ENCODE data around the gene DNM3.

DNA sequence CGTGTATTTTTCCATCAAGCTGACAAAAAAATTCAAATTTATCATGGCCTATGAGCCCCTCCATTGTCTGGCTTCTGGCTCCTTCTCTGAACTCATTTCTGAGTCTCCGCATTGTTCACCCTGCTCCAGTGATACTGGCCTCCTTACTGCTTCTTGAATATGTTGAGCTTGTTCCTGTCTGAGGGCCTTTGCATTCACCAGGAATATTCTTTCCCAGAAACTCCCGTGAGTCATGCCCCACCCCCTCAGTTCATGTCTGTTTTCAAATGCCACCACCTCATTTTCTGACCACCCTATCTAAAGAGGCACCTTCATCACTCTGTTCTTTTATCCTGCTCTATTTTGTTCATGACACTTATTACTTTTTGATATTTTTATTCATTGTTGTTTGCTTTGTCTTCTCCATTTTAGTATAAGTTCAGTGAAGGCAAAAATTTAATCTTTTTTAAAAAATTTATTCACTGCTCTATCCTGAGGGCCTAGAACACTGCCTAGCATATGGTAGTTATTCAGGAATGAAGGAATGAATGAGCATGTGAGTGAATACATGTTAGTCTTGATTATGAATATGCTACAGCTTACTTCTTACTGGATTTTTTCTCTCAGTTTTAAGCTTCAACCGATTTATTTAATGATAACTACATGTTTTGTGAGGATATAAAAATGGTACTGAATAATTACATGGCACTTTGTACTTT lies 438.8 kb downstream of the DNM3 start:
- no peak for TF ChIP-seq TAF1 (IDR thresholded peaks at IDR 0.05; ENCODE audit: borderline replicate concordance, low read depth, low read length)
- TF ChIP-seq, protein P1, sequence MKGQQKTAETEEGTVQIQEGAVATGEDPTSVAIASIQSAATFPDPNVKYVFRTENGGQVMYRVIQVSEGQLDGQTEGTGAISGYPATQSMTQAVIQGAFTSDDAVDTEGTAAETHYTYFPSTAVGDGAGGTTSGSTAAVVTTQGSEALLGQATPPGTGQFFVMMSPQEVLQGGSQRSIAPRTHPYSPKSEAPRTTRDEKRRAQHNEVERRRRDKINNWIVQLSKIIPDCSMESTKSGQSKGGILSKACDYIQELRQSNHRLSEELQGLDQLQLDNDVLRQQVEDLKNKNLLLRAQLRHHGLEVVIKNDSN (IDR thresholded peaks at IDR 0.05; ENCODE audit: borderline replicate concordance, low read depth): no peak
